Anterior cingulate cortex (tissue), 58 donors: ENCODE data around the gene BTF3L4.
A peak's percentile ranks its signal among the peaks of the same experiment; 100 is the strongest.
"Not testable (repeated sequence)": the region's sequence is repeated elsewhere in the genome, so short reads cannot be mapped to it uniquely, and the experiment has no call there.

Experiments
- DNase-seq, 58 donors: peaks; one replicate each; lab custom pipeline; 2025; lab: John Stamatoyannopoulos, UW

BTF3L4 gene

DNA sequence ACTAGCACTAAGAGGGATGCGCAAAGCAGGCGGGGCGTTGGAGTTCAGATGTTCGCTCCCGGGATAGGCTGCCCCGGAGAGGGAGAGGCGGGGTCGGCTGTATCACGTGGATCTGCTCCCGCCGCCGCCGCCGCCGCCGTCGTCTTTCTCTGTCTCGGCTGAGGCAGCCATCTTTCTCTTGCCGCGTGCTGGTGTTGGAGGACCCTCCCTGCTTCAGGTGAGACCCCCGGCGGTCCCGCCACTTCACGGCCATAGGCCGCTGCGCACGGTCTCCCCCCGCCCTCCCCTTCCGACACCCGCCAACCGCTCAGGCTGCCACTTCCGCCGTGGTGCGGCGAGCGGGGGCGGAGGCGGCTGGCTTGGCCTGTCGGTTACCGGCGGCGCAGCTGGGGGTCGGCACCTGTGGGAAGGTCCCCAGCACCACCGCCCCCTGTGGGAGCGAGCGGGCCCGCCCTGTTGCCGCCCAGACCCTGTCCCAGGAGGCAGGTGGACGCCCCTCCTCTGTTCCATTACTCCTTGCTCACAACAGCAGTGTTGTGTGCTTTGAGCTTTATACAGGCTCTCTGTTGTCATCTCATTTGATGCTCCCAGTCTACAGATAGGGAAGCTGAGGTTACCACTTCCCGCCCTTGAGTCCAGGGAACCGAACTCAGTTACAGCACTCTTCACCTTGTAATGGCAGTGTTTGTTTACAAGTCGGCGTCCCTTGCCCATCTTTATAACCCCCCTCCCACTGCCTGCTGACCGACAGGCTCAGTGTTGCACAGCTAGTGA is at the start of gene BTF3L4:
BTF3L4 (plus strand) TSS at position 133 of the 774 bp plus-strand sequence. CDS start 3,553 bp downstream, outside the sequence.
- peak; percentile 64 to 98 (median 93) for DNase-seq

DNA sequence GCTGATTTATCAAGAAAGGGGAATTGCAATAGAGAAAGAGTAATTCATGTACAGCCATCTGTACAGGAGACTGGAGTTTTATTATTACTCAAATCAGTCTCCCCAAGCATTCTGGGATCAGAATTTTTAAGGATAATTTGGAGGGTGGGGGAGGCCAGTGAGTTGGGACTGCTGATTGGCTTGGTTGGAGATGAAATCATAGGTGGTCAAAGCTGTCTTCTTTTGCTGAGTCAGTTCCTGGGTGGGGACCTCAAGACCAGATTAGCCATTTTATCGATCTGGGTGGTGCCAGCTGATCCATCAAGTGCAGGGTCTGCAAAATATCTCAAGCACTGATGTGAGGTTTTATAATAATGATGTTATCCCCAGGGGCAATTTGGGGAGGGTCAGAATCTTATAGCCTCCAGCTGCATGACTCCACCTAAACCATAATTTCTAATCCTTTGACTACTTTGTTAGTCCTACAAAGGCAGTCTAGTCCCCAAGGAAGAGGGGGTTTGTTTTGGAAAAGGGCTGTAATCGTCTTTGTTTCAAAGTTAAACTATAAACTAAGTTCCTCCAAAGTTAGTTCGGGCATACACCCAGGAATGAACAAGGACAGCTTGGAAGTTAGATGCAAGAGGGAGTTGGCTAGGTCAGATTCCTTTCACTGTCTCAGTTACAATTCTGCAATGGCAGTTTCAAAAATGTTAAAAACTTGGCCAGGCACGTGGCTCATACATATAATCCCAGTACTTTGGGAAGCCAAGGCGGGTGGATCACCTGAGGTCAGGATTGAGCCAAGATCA is 48.7 kb upstream of the BTF3L4 start:
- DNase-seq = no peak

DNA sequence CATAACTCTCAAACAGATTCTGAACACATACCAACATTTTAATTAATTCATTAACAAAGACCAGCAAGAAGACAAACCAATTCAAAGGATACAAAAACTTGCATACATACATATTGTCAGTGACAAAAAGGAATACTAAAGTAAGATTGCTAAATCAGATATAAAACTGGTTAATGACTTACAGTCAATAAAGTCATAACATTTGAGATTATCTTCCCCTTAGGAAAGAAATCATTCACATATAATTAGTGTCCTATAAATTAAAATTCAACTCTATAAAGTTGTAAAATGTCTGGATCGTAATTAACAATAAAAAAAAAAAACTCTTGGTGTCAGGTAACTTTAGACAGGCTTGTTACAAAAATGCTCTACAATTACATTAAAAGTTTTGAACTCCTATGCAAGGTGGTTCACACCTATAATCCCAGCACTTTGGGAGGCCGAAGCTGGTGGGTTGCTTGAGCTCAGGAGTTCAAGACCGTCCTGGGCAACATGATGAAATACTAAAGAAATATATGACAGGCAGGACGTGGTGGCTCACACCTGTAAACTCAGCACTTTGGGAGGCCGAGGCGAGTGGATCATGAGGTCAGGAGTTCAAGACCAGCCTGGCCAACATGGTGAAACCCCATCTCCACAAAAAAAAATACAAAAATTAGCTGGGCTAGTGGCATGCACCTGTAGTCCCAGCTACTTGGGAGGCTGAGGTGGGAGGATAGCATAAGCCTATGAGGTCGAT is 47.9 kb upstream of the BTF3L4 start:
- DNase-seq = no peak

DNA sequence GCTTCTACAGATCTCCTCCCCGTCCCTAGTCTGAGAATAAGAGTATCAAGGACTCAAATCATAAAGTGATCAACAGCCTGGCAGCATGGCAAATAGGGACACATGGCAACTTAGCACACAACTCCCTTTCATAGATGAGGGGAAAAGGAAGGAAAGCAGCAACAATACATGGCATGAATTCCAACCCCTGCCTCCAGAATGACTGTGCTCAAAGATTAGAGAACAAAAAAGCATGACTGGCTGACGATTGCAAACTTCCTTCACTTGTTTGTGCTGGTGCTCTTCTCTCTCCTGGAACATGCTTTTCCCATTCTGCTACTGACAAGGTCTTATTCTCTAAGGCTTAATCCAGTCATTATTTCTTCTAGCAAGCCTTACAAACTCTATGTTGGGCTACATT is 34.0 kb upstream of the BTF3L4 start:
- DNase-seq = no peak

DNA sequence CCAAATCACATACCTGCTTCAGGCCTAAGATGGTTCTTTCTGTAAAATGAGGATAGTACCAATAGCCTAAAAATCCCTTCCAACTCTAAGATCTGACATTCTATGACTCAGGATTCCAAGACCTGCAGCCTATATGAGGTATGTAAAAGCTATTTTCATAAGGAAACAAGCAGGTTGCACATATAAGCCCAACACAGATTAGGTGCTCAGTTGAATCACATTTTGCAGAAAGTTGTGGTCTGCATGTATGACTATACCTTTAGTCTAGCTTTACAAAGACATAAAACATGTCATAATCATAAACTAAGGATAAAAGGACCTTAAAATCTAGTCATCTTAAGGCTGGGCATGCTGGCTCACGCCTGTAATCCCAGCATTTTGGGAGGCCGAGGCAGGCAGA is 29.8 kb upstream of the BTF3L4 start:
- DNase-seq = no peak

DNA sequence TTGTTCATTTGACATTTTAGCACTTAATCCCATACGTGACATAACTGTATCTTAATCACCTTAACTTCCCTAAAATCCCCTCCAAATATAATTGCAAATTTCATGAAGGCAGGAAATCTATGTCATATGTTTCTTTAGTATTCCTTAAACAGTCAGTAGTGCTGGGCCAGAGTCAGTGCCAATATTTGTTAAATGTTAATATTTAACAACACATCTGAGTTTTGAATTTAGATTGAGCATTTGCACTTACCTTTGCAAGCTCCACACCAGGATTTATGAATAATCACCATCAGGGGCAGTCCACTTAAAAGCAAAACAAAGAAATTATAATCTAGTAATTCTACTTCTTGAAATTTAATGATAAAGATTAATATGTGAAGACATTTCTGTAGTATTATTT is 27.8 kb upstream of the BTF3L4 start:
- no peak for DNase-seq

DNA sequence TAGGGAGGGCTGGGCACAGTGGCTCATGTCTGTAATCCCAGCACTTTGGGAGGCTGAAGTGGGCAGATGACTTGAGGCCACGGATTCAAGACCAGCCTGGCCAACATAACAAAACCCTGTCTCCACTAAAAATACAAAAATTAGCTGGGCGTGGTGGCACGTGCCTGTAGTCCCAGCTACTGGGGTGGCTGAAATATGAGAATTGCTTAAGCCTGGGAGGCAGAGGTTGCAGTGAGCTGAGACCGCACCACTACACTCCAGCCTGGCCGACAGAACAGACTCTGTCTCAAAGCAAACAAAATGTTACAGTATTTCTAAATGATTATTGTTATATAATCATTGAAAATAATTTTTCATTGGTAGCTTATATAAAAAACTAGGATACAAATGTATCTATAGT is 27.3 kb upstream of the BTF3L4 start:
- not testable (repeated sequence) for DNase-seq

DNA sequence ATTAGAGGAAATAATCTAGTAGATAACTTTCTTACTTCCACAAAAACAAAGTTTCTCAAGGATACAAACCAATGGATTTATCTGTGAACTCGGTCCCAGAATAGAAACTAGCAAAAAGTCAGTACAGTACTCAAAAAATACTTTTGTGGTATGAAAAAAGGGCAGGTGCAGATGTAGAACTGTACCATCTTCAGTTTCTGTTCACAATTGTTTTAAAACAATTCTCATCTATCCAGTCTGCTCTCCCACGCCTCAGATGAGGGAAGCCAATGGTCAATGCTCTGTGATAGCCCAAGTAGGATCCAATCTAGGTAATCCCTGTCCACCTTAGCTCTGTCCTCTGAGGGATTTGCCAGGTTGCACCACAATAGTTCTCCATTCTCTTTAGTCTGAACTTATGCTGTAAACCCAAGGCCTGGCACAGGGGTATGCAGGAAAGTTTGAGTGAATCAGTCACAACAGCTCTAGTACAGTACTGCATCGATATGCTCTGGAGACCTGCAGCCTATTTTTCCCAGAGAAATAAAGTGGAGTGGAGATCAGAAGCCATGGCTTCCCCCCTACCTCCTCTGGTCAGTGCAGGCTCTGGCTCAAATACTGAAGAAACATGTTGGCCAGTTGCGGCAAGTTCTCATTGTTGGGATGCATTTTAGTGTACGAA is 23.8 kb upstream of the BTF3L4 start:
- no peak for DNase-seq

DNA sequence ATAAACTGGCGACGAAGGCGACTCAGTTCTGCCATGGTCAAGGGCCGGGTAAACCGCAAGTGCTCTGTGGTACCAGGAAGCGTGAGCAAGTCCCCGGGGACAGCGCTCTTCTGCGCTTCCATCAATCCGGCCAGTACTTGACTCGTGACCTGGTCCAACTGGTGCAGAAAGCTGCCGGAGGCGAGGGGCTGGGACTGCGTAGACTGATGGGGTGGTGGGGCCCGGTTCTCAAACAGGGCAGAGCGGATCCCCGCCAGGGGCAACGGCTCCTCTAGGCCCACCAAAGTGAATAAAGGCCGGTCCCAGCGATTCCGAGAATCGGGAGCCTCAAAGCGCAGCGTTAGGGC is 23.3 kb upstream of the BTF3L4 start:
- peak in 22 of 58 donors; percentile 1 to 50 (median 18) for DNase-seq

DNA sequence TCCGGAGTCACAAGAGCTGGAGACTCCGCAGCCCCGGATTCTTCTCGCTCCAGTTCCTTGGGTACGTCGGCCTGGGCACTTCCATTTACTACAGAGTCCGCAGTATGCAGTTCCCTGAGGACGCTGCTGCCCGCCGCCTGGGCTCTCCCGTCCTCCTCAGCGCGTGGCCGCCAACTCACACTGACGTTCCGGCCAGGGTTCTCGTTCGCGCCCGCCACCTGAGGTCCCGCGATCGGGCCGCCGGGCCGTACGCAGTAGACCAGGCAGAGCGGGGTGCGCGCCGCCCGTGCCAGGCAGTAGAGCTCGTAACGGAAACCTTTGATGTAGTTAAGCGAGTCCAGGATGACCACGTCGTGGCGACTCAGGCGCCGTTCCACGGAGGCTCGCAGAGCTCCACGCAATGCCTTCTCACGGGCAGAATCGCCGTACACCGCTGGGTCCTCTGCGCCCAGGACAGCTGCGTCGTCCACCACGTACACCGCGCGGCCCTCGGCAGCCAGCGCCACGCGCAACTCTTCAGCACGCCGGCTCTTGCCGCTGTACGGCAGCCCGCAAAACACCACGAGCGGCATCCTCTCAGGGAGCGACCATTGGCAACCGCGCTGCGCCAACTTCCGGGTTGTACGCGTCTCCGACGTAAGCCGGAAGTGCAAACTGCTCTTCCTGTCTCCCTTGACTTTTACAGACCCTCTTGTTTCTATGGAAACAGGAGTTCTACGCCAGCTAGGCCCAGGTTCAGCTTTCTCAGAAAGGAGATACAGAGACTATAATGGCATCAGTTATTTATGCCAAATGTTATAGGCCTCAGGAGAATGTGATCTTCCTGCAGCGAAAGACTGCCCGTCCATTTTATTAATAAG is 22.7 kb upstream of the BTF3L4 start, which contains the start of gene KTI12:
KTI12 (minus strand) TSS at position 621 of the 860 bp plus-strand sequence; CDS start at position 572, 49 bp downstream.
- peak in 57 of 58 donors; percentile 30 to 92 (median 79) for DNase-seq

DNA sequence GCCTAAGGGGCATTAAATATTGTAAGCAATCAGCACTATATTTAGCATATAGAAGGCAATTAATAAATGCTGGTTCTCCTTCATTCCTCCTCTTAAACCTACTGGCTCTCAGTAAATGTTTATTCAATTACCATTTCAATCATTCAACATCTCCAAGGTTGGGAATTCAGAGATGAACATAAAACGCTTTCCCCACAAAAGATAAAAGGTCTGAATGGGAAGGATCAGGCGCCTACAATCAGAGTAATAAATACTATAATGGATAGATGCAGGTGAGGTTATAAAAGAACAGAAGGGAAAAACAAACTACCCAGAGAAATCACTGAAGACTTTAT is 22.1 kb upstream of the BTF3L4 start:
- no peak for DNase-seq

DNA sequence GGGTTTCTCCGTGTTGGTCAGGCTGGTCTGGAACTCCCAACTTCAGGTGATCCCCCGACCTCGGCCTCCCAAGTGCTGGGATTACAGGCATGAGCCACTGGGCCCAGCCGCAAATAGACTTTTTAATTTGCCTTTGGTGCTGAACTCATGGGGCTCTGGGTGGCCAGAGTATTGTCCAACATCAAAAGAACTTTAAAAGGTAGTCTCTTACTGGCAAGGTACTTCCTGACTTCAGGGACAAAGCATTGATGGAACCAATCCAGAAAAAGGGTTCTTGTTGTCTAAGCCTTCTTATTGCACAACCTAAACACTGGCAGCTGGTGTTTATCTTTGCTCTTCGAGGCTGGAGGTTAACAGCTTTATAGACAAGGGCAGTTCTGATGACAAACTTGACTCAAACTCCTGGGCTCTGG is 18.7 kb upstream of the BTF3L4 start:
- no peak for DNase-seq

DNA sequence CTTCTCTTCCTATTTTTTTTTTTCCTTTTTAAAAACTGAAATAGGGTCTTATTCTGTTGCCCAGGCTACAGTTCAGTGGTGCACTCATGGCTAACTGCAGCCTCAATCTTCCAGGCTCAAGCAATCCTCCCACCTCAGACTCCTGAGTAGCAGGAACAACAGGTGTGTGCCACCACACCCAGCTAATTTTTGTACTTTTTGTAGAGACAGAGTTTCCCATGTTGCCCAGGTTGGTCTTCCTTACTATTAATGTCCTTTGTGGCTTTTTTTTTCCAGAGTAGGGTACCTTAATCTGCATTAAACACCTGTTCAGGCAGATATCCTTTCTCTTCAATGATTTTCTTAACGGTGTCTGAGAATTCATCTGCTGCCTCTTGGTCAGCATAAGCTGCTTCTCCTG is 18.2 kb upstream of the BTF3L4 start:
- DNase-seq = no peak

DNA sequence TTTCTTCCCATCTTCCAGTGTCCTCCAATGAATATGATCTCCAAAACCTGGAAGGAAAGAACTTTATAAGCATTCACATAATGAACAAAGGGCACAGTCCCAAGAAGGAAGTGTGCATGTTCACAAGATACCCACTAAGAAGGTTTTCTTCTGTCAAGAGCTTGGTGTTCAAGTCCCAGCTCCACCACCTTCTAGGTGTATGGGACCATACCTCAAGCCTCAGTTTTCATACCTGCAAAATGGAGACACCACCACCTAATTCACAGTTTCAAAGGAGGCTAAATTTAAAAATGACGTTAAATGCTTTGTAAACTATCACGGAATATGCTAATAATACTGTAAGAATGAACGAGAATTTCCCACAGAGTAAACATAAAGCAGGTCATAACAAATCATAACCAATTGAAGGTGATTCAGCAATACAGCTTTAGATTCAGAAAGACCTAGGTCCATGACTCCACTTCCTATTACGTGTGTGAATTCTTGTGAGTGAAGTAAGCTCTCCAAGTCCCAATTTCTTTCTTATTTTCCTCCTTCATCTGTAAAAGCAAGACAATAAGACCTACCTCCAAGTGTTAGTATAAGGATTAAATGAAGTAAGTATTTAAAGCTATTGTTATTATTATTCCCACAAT is 14.4 kb upstream of the BTF3L4 start:
- no peak for DNase-seq

DNA sequence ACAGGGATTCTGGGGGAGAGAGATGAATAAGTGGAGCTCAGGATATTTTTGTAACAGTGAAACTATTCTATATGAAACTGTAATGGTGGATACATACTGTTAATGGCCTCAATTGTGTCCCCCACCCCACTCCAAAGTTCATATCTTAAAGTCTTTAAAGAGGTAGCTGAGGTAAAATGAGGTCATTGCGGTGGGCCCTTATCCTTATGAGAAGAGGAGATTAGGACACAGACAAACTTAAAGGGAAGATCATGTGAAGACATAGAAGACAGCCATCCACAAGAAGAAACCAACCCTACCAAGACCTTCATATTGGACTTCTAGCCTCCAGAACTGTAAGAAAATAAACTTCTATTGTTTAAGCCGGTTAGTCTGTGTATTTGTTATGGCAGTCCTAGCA is 10.9 kb upstream of the BTF3L4 start:
- DNase-seq = no peak

DNA sequence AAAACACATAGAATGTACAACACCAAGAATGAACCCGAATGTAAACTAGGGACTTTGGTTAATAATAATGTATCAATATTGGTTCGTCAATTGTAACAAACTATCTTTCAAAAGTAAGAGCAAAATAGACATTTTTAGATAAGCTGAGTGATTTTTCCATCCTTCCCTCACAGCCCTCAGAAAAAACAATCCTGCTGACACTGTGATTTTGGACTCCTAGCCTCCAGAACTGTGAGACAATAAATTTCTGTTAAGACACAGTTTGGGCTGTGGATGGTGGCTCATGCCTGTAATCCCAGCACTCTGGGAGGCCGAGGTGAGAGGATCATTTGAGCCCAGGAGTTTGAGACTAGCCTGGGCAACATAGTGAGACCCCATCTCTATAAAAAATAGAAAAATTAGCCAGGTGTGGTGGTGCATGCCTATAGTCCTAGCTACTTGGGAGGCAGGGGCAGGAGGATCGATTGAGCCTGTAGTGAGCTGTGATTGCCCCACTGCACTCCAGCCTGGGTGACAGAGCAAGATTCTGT is 10.4 kb upstream of the BTF3L4 start:
- not testable (repeated sequence) for DNase-seq

DNA sequence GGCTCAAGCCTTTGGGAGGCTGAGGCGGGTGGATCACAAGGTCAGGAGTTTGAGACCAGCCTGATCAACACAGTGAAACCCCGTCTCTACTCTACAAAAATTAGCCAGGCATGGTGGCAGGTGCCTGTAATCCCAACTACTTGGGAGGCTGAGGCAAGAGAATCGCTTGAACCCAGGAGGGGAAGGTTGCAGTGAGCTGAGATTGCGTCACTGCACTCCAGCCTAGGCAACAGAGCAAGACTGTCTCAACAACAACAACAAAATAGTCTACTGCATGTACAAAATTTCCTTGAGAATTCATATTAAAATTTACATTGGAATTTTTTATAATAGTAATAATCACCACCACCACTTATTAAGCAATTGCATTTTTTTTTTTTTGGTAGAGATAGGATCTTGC is 6.8 kb upstream of the BTF3L4 start:
- DNase-seq = not testable (repeated sequence)

DNA sequence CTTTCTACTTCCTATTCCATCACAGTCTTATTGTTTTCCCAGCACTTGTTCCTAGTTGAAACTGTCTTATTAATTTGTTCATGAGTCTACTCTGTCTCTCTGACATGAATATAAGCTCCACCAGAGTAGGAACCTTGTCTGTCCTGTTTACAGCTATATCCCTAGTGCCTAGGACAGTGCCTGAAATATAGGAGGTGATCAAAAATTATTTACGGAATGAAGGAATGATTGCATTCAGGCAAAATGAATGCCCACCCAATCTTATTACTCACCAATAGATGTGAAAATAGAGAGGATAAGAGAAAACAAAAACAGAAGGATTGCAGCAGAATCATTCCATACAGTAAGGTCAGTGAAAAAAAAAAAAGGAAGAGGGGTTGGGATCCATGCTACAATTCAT is 2.2 kb upstream of the BTF3L4 start:
- no peak for DNase-seq

DNA sequence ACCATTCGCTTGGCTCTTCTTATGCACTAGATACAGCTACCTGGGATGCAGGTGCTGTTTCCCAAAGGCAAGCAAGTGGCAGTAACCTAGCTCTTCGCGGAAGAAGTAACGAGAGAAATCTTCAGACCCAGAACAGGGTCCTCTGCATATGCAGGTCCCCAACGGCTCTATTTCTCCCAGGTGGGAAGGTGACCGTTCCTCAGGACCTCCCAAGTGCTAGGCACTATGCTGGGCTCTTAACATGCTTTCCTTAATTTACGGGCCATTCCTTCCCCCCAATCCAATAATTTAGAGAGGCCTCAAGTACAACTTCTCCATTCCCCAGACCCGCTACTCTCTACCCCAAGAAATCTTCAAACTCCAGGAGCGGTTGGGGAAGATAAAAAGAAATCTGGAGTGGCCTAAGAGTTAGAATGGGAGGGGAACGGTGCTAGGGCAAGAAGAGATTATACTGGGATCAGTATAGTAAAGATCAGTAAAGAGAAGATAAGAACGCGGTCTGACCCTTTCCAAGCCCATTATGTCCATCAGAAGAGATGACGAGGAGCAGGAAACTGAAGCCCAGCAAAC is 1.5 kb upstream of the BTF3L4 start:
- peak in 1 of 58 donors; percentile 0 for DNase-seq
